HepG2 (cell line): ENCODE measurements around the gene AHCY. TPM values are rescaled to one million over a fixed set of nuclear protein-coding genes. Genes with fewer than 3 reads are reported as not detected.
"Not testable (repeated sequence)": the region's sequence is repeated elsewhere in the genome, so short reads cannot be mapped to it uniquely, and the experiment has no call there.

Source experiments
- ATAC-seq: fragments of 200-7000 bp; cut with Tn5 transposase; 3 replicates; pipeline ENCODE4 v1.9.1; 2020; ENCODE audit warnings: mild to moderate bottlenecking, moderate library complexity
- BruUV-seq: library from RNA; stranded (reverse); fragments of 400-500 nt; replicated peaks from 2 replicates; lab custom pipeline; 2021; lab: Mats Ljungman, UMichigan
- CTCF ChIA-PET: fragments of 300-600 bp; formaldehyde crosslinking; extraction: SDS; loops from one replicate; lab custom pipeline; 2021; ENCODE audit warnings: low total read pairs, inconsistent platforms, low intra/inter-chr PET ratio; lab: Yijun Ruan, JAX
- POLR2A ChIA-PET: fragments of 350-600 bp; sonication (Branson Sonifier 250); formaldehyde crosslinking; loops from one replicate; lab custom pipeline; 2020; ENCODE audit warnings: antibody characterized with exemption, inconsistent platforms; lab: Yijun Ruan, JAX
- DNase-seq: peaks from one replicate; pipeline ENCODE4 v3.0.0-alpha.2; 2015; ENCODE audit warnings: low spot score
- FAIRE-seq: peaks from 3 replicates; lab custom pipeline; 2011; peaks lifted over from hg19 to GRCh38; lab: Jason Lieb, UNC
- H2AFZ ChIP-seq: one replicate; pipeline ENCODE4 v1.6.1; 2011; ENCODE audit warnings: low read length, inconsistent platforms
- H3K27ac ChIP-seq: fragments of 300-600 bp; 3 replicates; pipeline ENCODE4 v1.8.0; 2011; ENCODE audit warnings: mixed run types, mild to moderate bottlenecking, mixed read lengths, low read length, inconsistent platforms; ENCODE audit not compliant: insufficient read depth; ENCODE audit errors: extremely low read length
- H3K27me3 ChIP-seq, 2 experiments: fragments of 200-600 bp in 1 of 2; 2 replicates in 1 of 2; 3 replicates in 1 of 2; pipeline versions ENCODE4 v1.6.0 to v1.8.0; 2011; ENCODE audit warnings: low read length in 2 of 2, mild to moderate bottlenecking in 2 of 2, moderate library complexity in 2 of 2, inconsistent platforms in 1 of 2; ENCODE audit not compliant: insufficient read depth in 2 of 2, control insufficient read depth in 1 of 2
- H3K36me3 ChIP-seq, 2 experiments: fragments of 200-600 bp in 1 of 2; replicated peaks in 1 of 2; 2 replicates in 1 of 2; 3 replicates in 1 of 2; pipeline versions ENCODE4 v1.5.1 to v1.8.0; 2011; ENCODE audit warnings: low read length in 2 of 2, inconsistent platforms in 1 of 2; ENCODE audit not compliant: insufficient read depth in 2 of 2, control insufficient read depth in 1 of 2
- H3K4me1 ChIP-seq: 2 replicates; pipeline ENCODE4 v1.5.1; 2012; ENCODE audit warnings: low read length, inconsistent platforms; ENCODE audit not compliant: insufficient read depth
- H3K4me2 ChIP-seq: 2 replicates; pipeline ENCODE4 v1.6.0; 2011; ENCODE audit warnings: low read depth, low read length, inconsistent platforms
- H3K4me3 ChIP-seq, 3 experiments: fragments of 200-600 bp in 1 of 3; sonication (generic), shearing (Covaris generic) in 1 of 3; replicated peaks in 1 of 3; 2 replicates each; pipeline ENCODE4 v1.5.1; 2011 to 2016; ENCODE audit warnings: low read length in 3 of 3, inconsistent platforms in 2 of 3, low read depth in 2 of 3, mild to moderate bottlenecking in 2 of 3, control low read depth in 1 of 3, mixed read lengths in 1 of 3; ENCODE audit not compliant: insufficient read depth in 1 of 3
- H3K79me2 ChIP-seq: one replicate; pipeline ENCODE4 v1.6.1; 2011; ENCODE audit warnings: low read length, inconsistent platforms; ENCODE audit not compliant: insufficient read depth
- H3K9ac ChIP-seq: 2 replicates; pipeline ENCODE4 v1.6.0; 2011; ENCODE audit warnings: mild to moderate bottlenecking, low read depth, low read length, inconsistent platforms; ENCODE audit not compliant: insufficient read depth
- H3K9me3 ChIP-seq: 2 replicates; pipeline ENCODE4 v1.5.1; 2012; ENCODE audit warnings: mild to moderate bottlenecking, low read length
- H4K20me1 ChIP-seq: 2 replicates; pipeline ENCODE4 v1.6.0; 2011; ENCODE audit warnings: inconsistent platforms, mild to moderate bottlenecking, low read length, moderate library complexity; ENCODE audit not compliant: insufficient read depth
- ADNP ChIP-seq: sonication (generic); formaldehyde crosslinking; IDR thresholded peaks from 2 replicates; pipeline ENCODE4 v1.4.0; 2020; ENCODE audit warnings: missing genetic modification reagents
- CEBPB ChIP-seq: IDR thresholded peaks from 2 replicates; pipeline ENCODE4 v1.6.1; 2011; ENCODE audit warnings: low read depth, low read length, improper control_type of control experiment, borderline replicate concordance
- HNF4G ChIP-seq, 2 experiments: sonication (generic) in 1 of 2; formaldehyde crosslinking in 1 of 2; IDR thresholded peaks; 2 replicates each; pipeline versions ENCODE4 v1.4.0 to v1.6.1; 2011 to 2020; ENCODE audit warnings: borderline replicate concordance in 2 of 2, low read depth in 2 of 2, mild to moderate bottlenecking in 2 of 2, low read length in 1 of 2, missing genetic modification reagents in 1 of 2, moderate library complexity in 1 of 2
- LCORL ChIP-seq, 2 experiments: fragments of 450-650 bp in 1 of 2; sonication (generic) in 1 of 2; formaldehyde crosslinking in 1 of 2; IDR thresholded peaks; 2 replicates each; pipeline versions ENCODE4 v1.5.0 to v1.6.1; 2017 to 2020; ENCODE audit warnings: antibody characterized with exemption in 1 of 2, missing genetic modification reagents in 1 of 2
- MEF2D ChIP-seq: sonication (generic); formaldehyde crosslinking; IDR thresholded peaks from 2 replicates; pipeline ENCODE4 v1.5.1; 2020; ENCODE audit warnings: mild to moderate bottlenecking, missing genetic modification reagents
- MTA1 ChIP-seq: sonication (generic); formaldehyde crosslinking; IDR thresholded peaks from 2 replicates; pipeline ENCODE4 v1.4.0; 2020; ENCODE audit warnings: missing genetic modification reagents, mild to moderate bottlenecking, borderline replicate concordance
- PATZ1 ChIP-seq: sonication (generic); formaldehyde crosslinking; IDR thresholded peaks from 2 replicates; pipeline ENCODE4 v1.4.0; 2020; ENCODE audit warnings: missing genetic modification reagents
- PITX1 ChIP-seq: sonication (generic); formaldehyde crosslinking; IDR thresholded peaks from 2 replicates; pipeline ENCODE4 v1.5.1; 2020; ENCODE audit warnings: mild to moderate bottlenecking, missing genetic modification reagents
- SOX13 ChIP-seq, 3 experiments: fragments of 450-650 bp in 1 of 3; sonication (generic) in 1 of 3; formaldehyde crosslinking in 1 of 3; IDR thresholded peaks in 2 of 3; conservative IDR thresholded peaks in 1 of 3; 2 replicates each; pipeline versions ENCODE4 v1.5.0 to v1.6.1; 2016 to 2020; ENCODE audit warnings: antibody characterized with exemption in 1 of 3, mild to moderate bottlenecking in 1 of 3, missing compliant biosample characterization in 1 of 3, missing genetic modification reagents in 1 of 3, moderate library complexity in 1 of 3
- SPEN ChIP-seq: sonication (generic); formaldehyde crosslinking; IDR thresholded peaks from 2 replicates; pipeline ENCODE4 v1.5.1; 2020; ENCODE audit warnings: low read depth, mild to moderate bottlenecking, missing genetic modification reagents
- TBX2 ChIP-seq: sonication (generic); formaldehyde crosslinking; IDR thresholded peaks from 2 replicates; pipeline ENCODE4 v1.5.0; 2020; ENCODE audit warnings: missing genetic modification reagents, mild to moderate bottlenecking, borderline replicate concordance
- ZBTB37 ChIP-seq: sonication (generic); formaldehyde crosslinking; IDR thresholded peaks from 2 replicates; pipeline ENCODE4 v1.4.0; 2020; ENCODE audit warnings: mild to moderate bottlenecking, missing genetic modification reagents
- ZNF292 ChIP-seq: sonication (generic); formaldehyde crosslinking; IDR thresholded peaks from 2 replicates; pipeline ENCODE4 v1.8.1; 2022; ENCODE audit warnings: mild to moderate bottlenecking, low read depth, missing genetic modification reagents, borderline replicate concordance
- ZNF343 ChIP-seq: sonication (generic); formaldehyde crosslinking; IDR thresholded peaks from 2 replicates; pipeline ENCODE4 v1.4.0; 2020; ENCODE audit warnings: mild to moderate bottlenecking, missing genetic modification reagents
- ZNF556 ChIP-seq: sonication (generic); formaldehyde crosslinking; IDR thresholded peaks from 2 replicates; pipeline ENCODE4 v1.4.0; 2020; ENCODE audit warnings: mild to moderate bottlenecking, missing genetic modification reagents, borderline replicate concordance
- WGBS: methylation state at CpG from one replicate; pipeline ENCODE4 v1.1.6; 2017; ENCODE audit warnings: low lambda C conversion rate; 5-methylcytosine and 5-hydroxymethylcytosine counted together
- in situ Hi-C: cut with HindIII; loops from 2 replicates; pipeline ENCODE4 v1.10.0; 2017; ENCODE audit warnings: low pct_unique_long_range_greater_than_20kb; ENCODE audit not compliant: extremely low pct_ligation_motif_present
- intact Hi-C: fragments of 100-400 bp; cut with micrococcal nuclease; formaldehyde crosslinking; loops from one replicate; pipeline ENCODE4 v1.10.0; 2022; ENCODE audit not compliant: unreplicated experiment
- polyA plus RNA-seq, 8 experiments: library from polyadenylated mRNA; depleted of rRNA in 3 of 8; stranded (reverse) in 7 of 8; unstranded in 1 of 8; fragments of >200 nt; fragmentation: Illumina TruSeq in 4 of 8; extraction: Trizol in 4 of 8; gene quantifications; 2 replicates each; pipeline versions ENCODE4 v1.2.1 to v1.2.3, GENCODE V29; 2011 to 2016; ENCODE audit warnings: low read depth in 4 of 8, missing spikeins in 1 of 8, mixed read lengths in 1 of 8; ENCODE audit not compliant: insufficient read depth in 1 of 8
- total RNA-seq, 5 experiments: library from RNA; depleted of rRNA; stranded (reverse); fragments of >200 nt; fragmentation: Illumina TruSeq; extraction: Trizol; gene quantifications; 2 replicates each; pipeline ENCODE4 v1.2.3, GENCODE V29; 2016; ENCODE audit warnings: low read depth in 1 of 5
- TF ChIP-seq, protein P1 (sequence below): sonication (generic); formaldehyde crosslinking; IDR thresholded peaks from 2 replicates; pipeline ENCODE4 v1.5.1; 2020; ENCODE audit warnings: mild to moderate bottlenecking, moderate library complexity, missing genetic modification reagents

AHCY gene
- total and polyA plus RNA-seq, 2 of the 13 experiments (the other 11 are each of a cell fraction or from before 2014, with no cell fraction given) = 407 to 419 TPM

GRCh38 chr20:34330861-34331544 is 27.8 kb upstream of the AHCY start:
- Histone ChIP-seq H3K4me3 (peak overlapping the region in 2 of 3 experiments; percentile 39 to 45; a peak in 3 of 6 replicates), H3K4me1 (peaks cover 57% of the 10 kb centered on the region), H3K27ac (peak overlapping the region; percentile 63), H3K4me2 (peak overlapping the region; percentile 59)
- H3K27me3 ChIP-seq; in situ Hi-C loops; H3K9me3 ChIP-seq; H3K79me2 ChIP-seq; H4K20me1 ChIP-seq; H3K36me3 ChIP-seq; BruUV-seq; DNase-seq; H3K9ac ChIP-seq; CTCF ChIA-PET; H2AFZ ChIP-seq; TF ChIP-seq SOX13 (CRISPR knock-in tag; conservative IDR thresholded peaks at IDR 0.05 in 1 of 2, IDR thresholded peaks at IDR 0.05 in 1 of 2); HNF4G (IDR thresholded peaks at IDR 0.05; ENCODE audit: borderline replicate concordance, low read depth, low read length): not testable (repeated sequence)
- FAIRE-seq (peak; percentile 48), ATAC-seq (peak; percentile 51)
- intact Hi-C loops = loop anchor here (5.0 kb wide), 1 partner anchor 76 kb away; no protein-coding TSS in a partner anchor
- 23% methylated on average over 15 of the region's 15 CpGs for WGBS
- POLR2A ChIA-PET = interaction anchor here (0.8 to 7.5 kb wide), 4 partner anchors 8 to 185 kb away, joined by 3 to 89 read pairs (median 4); partner anchors contain the start of genes DYNLRB1 and ITCH
- TF ChIP-seq ZNF556 (CRISPR knock-in tag) (peak; percentile 92; the same call in 1 of the 2 replicates), MTA1 (CRISPR knock-in tag) (peak; percentile 76; the same call in 1 of the 2 replicates), MEF2D (CRISPR knock-in tag) (peak; percentile 63), SOX13 (IDR thresholded peaks at IDR 0.05) (0 out of 2 replicates have a peak, but pooled peaks have one; percentile 26), LCORL (IDR thresholded peaks at IDR 0.05) (peak; percentile 24; the same call in 1 of the 2 replicates), LCORL (CRISPR knock-in tag; IDR thresholded peaks at IDR 0.05) (peak; percentile 80), ZNF292 (CRISPR knock-in tag) (peak; percentile 90), PATZ1 (0 out of 2 replicates have a peak, but pooled peaks have one; percentile 20), ZNF343 (peak; percentile 64; the same call in 1 of the 2 replicates), TBX2 (CRISPR knock-in tag) (peak; percentile 60; the same call in 1 of the 2 replicates), CEBPB (peak; percentile 70; the same call in 1 of the 2 replicates), ADNP (CRISPR knock-in tag) (peak; percentile 0; the same call in 1 of the 2 replicates), PITX1 (CRISPR knock-in tag) (peak; percentile 79; the same call in 1 of the 2 replicates), SPEN (0 out of 2 replicates have a peak, but pooled peaks have one; percentile 21), ZBTB37 (peak; percentile 61; the same call in 1 of the 2 replicates), HNF4G (CRISPR knock-in tag; IDR thresholded peaks at IDR 0.05; ENCODE audit: borderline replicate concordance, low read depth) (peak; percentile 81)
- TF ChIP-seq, protein P1, sequence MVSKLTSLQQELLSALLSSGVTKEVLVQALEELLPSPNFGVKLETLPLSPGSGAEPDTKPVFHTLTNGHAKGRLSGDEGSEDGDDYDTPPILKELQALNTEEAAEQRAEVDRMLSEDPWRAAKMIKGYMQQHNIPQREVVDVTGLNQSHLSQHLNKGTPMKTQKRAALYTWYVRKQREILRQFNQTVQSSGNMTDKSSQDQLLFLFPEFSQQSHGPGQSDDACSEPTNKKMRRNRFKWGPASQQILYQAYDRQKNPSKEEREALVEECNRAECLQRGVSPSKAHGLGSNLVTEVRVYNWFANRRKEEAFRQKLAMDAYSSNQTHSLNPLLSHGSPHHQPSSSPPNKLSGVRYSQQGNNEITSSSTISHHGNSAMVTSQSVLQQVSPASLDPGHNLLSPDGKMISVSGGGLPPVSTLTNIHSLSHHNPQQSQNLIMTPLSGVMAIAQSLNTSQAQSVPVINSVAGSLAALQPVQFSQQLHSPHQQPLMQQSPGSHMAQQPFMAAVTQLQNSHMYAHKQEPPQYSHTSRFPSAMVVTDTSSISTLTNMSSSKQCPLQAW (CRISPR knock-in tag) = 0 out of 2 replicates have a peak, but pooled peaks have one; percentile 15
